Fibroblast of lung (primary cell): ENCODE data around the gene DTX1. TPM values are rescaled to one million over a fixed set of nuclear protein-coding genes. Genes with fewer than 3 reads are reported as not detected.

ENCODE experiments used
- DNase-seq, 2 donors: peaks; one replicate each; pipeline versions ENCODE4 v3.0.0 to v3.0.0-alpha.2; 2010; ENCODE audit warnings: low read depth in 2 of 2
- H2AFZ ChIP-seq: 2 replicates; pipeline ENCODE4 v1.5.1; 2012; ENCODE audit warnings: low read length, control low read depth, inconsistent platforms
- H3K27ac ChIP-seq: 2 replicates; pipeline ENCODE4 v1.5.1; 2011; ENCODE audit warnings: low read length, control low read depth; ENCODE audit not compliant: insufficient read depth
- H3K27me3 ChIP-seq: 2 replicates; pipeline ENCODE4 v1.5.1; 2011; ENCODE audit warnings: mild to moderate bottlenecking, low read length; ENCODE audit not compliant: control insufficient read depth, insufficient read depth
- H3K36me3 ChIP-seq: 2 replicates; pipeline ENCODE4 v1.5.1; 2011; ENCODE audit warnings: low read length; ENCODE audit not compliant: control insufficient read depth, insufficient read depth
- H3K4me1 ChIP-seq: 2 replicates; pipeline ENCODE4 v1.5.1; 2011; ENCODE audit warnings: low read length; ENCODE audit not compliant: control insufficient read depth, insufficient read depth; ENCODE audit errors: extremely low read depth
- H3K4me2 ChIP-seq: 2 replicates; pipeline ENCODE4 v1.5.1; 2011; ENCODE audit warnings: low read length, control low read depth; ENCODE audit not compliant: insufficient read depth; ENCODE audit errors: extremely low read depth
- H3K4me3 ChIP-seq, 4 experiments: fragments of 200-600 bp in 1 of 4; sonication (generic) in 1 of 4; replicated peaks in 1 of 4; 2 replicates each; pipeline ENCODE4 v1.5.1; 2011 to 2016; ENCODE audit warnings: low read length in 4 of 4, low read depth in 3 of 4, mild to moderate bottlenecking in 3 of 4, control low read depth in 2 of 4, inconsistent platforms in 1 of 4, mixed read lengths in 1 of 4; ENCODE audit not compliant: insufficient read depth in 1 of 4; ENCODE audit errors: control extremely low read depth in 1 of 4
- H3K79me2 ChIP-seq: 2 replicates; pipeline ENCODE4 v1.5.1; 2012; ENCODE audit warnings: mild to moderate bottlenecking, low read length, inconsistent platforms; ENCODE audit not compliant: control insufficient read depth, insufficient read depth
- H3K9ac ChIP-seq: 2 replicates; pipeline ENCODE4 v1.5.1; 2011; ENCODE audit warnings: mild to moderate bottlenecking, low read length, control low read depth; ENCODE audit not compliant: insufficient read depth
- H3K9me3 ChIP-seq: 2 replicates; pipeline ENCODE4 v1.5.1; 2012; ENCODE audit warnings: low read depth, low read length; ENCODE audit not compliant: control insufficient read depth, insufficient read depth
- H4K20me1 ChIP-seq: 2 replicates; pipeline ENCODE4 v1.5.1; 2011; ENCODE audit warnings: low read length; ENCODE audit not compliant: control insufficient read depth, insufficient read depth; ENCODE audit errors: extremely low read depth
- CTCF ChIP-seq, 2 donors: IDR thresholded peaks in 1 of 2; conservative IDR thresholded peaks in 1 of 2; 1 replicate in 1 of 2; 2 replicates in 1 of 2; pipeline ENCODE4 v1.5.1; 2011 to 2012; ENCODE audit warnings: low read length in 2 of 2, control low read depth in 1 of 2, inconsistent platforms in 1 of 2, low read depth in 1 of 2, mild to moderate bottlenecking in 1 of 2
- EZH2 ChIP-seq: IDR thresholded peaks from 2 replicates; pipeline ENCODE4 v1.5.1; 2012; ENCODE audit warnings: low read length, control low read depth, mild to moderate bottlenecking; ENCODE audit errors: missing control alignments
- polyA plus RNA-seq, 2 donors: library from polyadenylated mRNA; depleted of rRNA in 1 of 2; stranded (reverse) in 1 of 2; unstranded in 1 of 2; fragments of >200 nt; gene quantifications; 2 replicates each; pipeline ENCODE4 v1.2.1, GENCODE V29; 2011 to 2012; ENCODE audit warnings: missing spikeins in 1 of 2
- total RNA-seq: library from RNA; depleted of rRNA; stranded (reverse); fragments of >200 nt; gene quantifications from 2 replicates; pipeline ENCODE4 v1.2.1, GENCODE V29; 2014

The DTX1 gene
- total and polyA plus RNA-seq, 2 donors (not counting 1 experiment from before 2014, with no cell fraction given): not detected

- H3K79me2 ChIP-seq: no peaks in the 10 kb centered on the region
- no peak overlapping the region for H3K4me2 ChIP-seq
- DNase-seq: no peak
- H4K20me1 ChIP-seq: no peaks in the 10 kb centered on the region
- TF ChIP-seq CTCF (conservative IDR thresholded peaks at IDR 0.05 in 1 of 2, IDR thresholded peaks at IDR 0.05 in 1 of 2; ENCODE audit: low read depth in 1 of 2, low read length in 2 of 2): no peak
- TF ChIP-seq EZH2: no peak
- no peak overlapping the region for H3K9ac ChIP-seq
- H3K4me1 ChIP-seq: no peaks in the 10 kb centered on the region
- no peak overlapping the region for H3K4me3 ChIP-seq
- no peaks in the 10 kb centered on the region for H3K36me3 ChIP-seq
- no peaks in the 10 kb centered on the region for H3K9me3 ChIP-seq
- H3K27ac ChIP-seq: no peak overlapping the region
- no peak overlapping the region for H2AFZ ChIP-seq
- no peaks in the 10 kb centered on the region for H3K27me3 ChIP-seq
Observed at GRCh38 chr12:113081873-113082272, 25.3 kb downstream of the DTX1 start.

- Histone ChIP-seq H2AFZ (no peak overlapping the region), H3K9me3 (no peaks in the 10 kb centered on the region), H3K4me1 (no peaks in the 10 kb centered on the region), H3K36me3 (no peaks in the 10 kb centered on the region), H3K4me2 (no peak overlapping the region), H4K20me1 (no peaks in the 10 kb centered on the region), H3K4me3 (no peak overlapping the region), H3K79me2 (no peaks in the 10 kb centered on the region), H3K27ac (no peak overlapping the region), H3K9ac (no peak overlapping the region), H3K27me3 (no peaks in the 10 kb centered on the region)
- TF ChIP-seq EZH2 (no peak), CTCF (conservative IDR thresholded peaks at IDR 0.05 in 1 of 2, IDR thresholded peaks at IDR 0.05 in 1 of 2; ENCODE audit: low read depth in 1 of 2, low read length in 2 of 2) (no peak)
- no peak for DNase-seq
Observed at GRCh38 chr12:113082486-113083148, 26.1 kb downstream of the DTX1 start.

GRCh38 chr12:113083863-113084435 is 27.4 kb downstream of the DTX1 start:
- H3K27me3 ChIP-seq: no peaks in the 10 kb centered on the region
- no peak for DNase-seq
- no peak overlapping the region for H2AFZ ChIP-seq
- H3K4me1 ChIP-seq: no peaks in the 10 kb centered on the region
- H3K36me3 ChIP-seq: no peaks in the 10 kb centered on the region
- H4K20me1 ChIP-seq: no peaks in the 10 kb centered on the region
- no peaks in the 10 kb centered on the region for H3K9me3 ChIP-seq
- no peak overlapping the region for H3K4me2 ChIP-seq
- H3K27ac ChIP-seq: no peak overlapping the region
- H3K9ac ChIP-seq: no peak overlapping the region
- H3K4me3 ChIP-seq: no peak overlapping the region
- TF ChIP-seq EZH2 (no peak), CTCF (conservative IDR thresholded peaks at IDR 0.05 in 1 of 2, IDR thresholded peaks at IDR 0.05 in 1 of 2; ENCODE audit: low read depth in 1 of 2, low read length in 2 of 2) (no peak)
- H3K79me2 ChIP-seq: no peaks in the 10 kb centered on the region
